ENCODE measurements around the gene MED27.

The MED27 gene

DNA sequence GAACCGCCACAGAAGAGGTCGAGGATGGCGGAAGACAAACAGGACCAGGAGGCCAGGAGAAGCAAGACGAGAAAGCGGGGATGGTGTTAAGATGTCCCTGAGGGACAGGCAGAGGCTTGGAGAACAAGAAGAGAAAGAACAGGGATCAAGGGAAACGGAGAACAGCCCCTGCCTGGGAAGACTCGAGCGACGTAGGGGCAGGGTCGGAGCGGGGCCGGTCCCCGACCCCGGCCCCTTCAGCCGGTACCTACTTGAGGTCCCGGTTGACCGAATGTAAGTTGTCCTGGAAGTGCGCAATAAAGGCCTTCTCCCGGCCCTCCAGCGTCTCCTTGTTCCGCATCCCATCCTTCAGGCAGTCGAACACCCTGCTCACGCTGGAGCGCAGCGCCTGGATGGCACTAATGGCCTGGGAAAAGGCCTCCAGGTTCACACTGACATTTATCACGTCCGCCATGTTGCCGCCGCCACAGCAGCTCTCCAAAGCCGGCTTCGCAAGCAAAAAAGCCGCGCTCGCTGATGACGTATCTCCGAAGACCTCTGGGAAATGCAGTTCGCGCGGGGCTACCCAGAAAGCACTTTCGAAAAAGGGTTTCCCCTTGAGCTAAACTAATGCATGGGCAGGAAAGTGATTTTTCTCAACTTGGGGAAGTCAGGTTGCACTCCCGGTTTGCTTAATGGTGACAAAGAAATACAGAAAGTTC is at the start of gene MED27:
TSS of gene MED27 (minus strand) at position 477 of the 701 bp plus-strand sequence. CDS start at position 454, 23 bp downstream.
- FAIRE-seq (peak; percentile 97), DNase-seq (ENCODE audit: extremely low spot score, insufficient read length, low read depth) (peak; percentile 86)

DNA sequence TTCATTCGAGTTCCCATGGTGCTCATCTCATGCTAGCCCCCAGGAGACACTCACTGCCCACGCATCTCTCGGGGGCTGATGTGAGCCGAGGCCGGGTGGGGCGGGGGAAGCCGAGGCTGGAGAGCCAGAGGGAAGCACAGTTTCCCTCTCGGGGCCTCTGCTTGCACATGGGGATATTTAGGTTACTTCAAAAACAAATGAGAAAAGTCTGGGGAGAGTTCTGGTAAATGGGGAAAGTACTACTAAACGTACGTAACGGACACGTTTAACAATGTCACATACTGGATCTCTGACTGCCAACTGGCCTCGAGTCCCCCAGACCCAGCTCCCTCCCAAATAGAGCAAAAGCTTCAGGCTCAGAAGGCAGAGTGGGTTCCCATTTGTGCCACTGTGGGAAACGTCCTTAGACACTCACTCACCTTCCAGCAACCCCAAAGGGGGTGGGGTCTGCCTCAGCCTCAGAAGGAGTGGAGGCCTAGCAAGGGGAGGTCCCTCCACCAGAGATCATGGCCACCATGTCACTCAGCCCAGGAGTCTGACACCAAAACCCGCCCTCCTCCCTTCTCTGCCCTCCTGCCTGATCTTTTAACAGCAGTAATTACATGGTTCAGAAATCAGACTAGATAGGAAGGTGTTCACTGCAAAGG is 48.3 kb upstream of the MED27 start:
- no peak for DNase-seq (ENCODE audit: extremely low spot score, insufficient read length, low read depth)
- no peak for FAIRE-seq

DNA sequence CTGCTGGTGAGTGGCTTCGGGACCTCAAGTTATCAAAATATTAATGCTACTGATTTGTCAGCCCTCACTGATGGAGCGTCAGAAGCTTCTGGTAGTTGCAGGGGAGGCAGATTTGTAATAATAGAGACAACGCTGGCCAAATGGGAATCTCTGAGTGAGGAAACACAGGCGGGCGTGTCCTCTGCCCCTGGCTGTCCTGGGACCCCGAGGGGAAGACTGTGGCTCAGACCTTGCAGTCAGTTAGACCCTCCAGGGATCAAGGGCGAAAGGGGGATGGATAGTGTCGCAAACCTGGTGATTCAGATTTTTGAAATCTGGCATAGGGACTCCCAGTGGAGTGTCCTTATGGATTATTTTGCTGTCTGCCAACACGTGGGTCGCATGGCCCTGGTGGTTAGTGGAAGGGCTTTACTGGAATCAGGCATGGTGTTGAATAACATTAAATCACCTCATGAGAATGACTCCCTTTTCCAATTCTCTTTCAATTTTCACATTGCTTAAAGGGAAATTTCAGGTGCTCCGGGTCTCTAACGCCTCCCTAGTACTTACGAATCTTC is 47.1 kb upstream of the MED27 start:
- FAIRE-seq (no peak), DNase-seq (ENCODE audit: extremely low spot score, insufficient read length, low read depth) (no peak)

GRCh38 chr9:132125944-132126679 is 46.4 kb upstream of the MED27 start:
- FAIRE-seq (no peak), DNase-seq (ENCODE audit: extremely low spot score, insufficient read length, low read depth) (no peak)

DNA sequence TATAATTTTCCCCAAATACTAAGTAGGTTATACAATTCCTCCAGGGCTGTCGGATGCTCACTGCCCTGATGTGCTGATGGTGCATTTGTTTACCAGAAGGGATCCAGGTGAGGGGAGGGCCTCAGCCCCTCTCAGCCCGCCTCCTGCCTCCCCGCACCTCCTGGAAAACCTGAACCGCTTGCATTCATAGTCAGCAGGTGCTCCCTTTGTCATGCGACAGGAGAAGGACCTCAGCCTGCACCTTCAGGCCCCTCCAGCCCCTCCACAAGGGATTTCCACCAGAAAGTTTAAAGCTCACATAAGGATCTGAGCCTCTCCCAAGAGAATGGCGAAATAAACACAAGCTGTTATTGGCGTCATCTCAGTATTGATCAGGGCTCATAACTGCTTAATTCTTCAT is 45.7 kb upstream of the MED27 start:
- FAIRE-seq (no peak), DNase-seq (ENCODE audit: extremely low spot score, insufficient read length, low read depth) (no peak)

- DNase-seq (ENCODE audit: extremely low spot score, insufficient read length, low read depth) (no peak), FAIRE-seq (no peak)
Observed at GRCh38 chr9:132124800-132125199, 45.1 kb upstream of the MED27 start.

DNA sequence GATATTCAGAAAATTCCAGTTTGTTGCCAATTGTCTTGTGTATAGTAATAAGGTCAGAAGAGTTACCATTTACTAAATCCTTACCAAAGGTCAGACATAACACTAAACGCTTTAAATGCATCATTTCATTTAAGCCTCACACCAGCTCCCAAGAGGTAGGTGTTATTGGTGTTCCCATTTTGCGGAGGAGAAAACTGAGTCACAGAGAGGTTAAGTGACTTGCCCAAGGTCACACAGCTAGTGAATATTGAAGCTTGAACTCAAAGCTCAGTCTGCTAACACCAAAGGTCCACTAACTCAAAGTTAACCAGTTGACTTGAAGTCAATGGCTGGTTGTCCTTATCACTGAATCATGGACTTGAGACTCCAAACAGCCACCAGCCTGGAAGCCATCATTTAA is 41.4 kb upstream of the MED27 start:
- DNase-seq (ENCODE audit: extremely low spot score, insufficient read length, low read depth) = no peak
- FAIRE-seq = no peak

DNA sequence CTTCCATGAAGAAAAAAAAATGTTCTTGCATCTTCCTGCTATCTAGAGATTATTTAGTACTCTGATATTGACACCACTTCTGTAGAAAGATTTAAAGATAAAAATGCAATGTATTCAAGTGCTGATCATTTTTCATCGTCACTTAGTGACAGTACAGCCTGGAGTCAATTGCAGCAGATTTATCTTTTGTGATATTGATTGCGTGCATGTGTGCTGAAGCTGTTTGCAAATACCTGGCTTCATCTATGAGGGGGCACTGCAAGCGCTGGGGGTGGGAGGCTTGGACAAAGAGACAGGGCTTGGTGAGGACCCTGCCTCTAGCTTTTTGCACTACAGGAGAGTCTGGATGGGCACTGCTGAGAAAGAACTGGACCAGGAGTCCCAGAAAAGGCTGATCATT is 38.0 kb upstream of the MED27 start:
- no peak for DNase-seq (ENCODE audit: extremely low spot score, insufficient read length, low read depth)
- FAIRE-seq = no peak

DNA sequence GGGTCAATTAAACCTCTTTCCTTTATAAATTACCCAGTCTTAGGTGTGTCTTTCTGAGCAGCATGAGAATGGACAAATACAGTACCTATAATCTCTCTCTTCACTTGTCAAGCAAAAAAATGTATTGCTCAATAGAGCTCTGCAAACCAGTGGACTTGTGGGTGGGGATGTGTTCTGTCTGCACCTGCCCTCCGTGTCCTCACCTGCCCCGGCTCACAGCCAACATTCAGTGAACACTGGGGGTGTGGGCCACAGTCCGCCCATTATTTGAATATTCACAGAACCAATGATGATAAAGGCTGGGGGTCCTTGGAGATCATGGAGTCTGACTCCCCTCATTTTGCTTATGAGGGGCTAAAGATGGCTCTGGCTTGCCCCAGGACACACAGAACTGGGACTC is 36.9 kb upstream of the MED27 start:
- FAIRE-seq (no peak), DNase-seq (ENCODE audit: extremely low spot score, insufficient read length, low read depth) (no peak)

DNA sequence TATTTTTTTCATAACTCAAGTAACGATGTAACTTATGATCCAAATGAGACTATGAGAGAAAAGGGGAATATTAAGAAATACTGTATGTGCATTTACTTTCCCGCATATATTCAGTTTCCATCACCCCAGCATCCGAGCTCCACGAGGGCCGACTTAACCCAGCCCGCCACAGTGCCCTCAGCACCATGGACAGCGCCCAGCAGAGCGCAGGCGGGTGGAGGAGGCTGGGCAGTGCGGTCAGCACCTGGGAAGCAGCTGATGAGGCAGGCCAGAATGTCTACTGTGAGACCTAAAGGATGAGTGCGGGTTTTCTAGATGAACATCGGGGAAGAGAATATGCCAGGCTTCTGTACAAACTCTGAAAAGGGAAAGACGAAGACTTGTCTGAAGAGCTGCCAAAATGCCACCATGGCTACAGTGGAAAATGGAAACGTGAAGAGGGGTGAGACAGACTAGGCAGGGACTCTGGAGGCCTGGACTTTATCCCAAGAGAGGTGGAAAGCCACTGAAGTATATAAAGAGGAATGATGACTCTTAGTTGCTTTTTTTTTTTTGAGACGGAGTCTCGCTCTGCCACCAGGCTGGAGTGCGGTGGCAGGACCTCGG is 34.5 kb upstream of the MED27 start:
- no peak for FAIRE-seq
- no peak for DNase-seq (ENCODE audit: extremely low spot score, insufficient read length, low read depth)

DNA sequence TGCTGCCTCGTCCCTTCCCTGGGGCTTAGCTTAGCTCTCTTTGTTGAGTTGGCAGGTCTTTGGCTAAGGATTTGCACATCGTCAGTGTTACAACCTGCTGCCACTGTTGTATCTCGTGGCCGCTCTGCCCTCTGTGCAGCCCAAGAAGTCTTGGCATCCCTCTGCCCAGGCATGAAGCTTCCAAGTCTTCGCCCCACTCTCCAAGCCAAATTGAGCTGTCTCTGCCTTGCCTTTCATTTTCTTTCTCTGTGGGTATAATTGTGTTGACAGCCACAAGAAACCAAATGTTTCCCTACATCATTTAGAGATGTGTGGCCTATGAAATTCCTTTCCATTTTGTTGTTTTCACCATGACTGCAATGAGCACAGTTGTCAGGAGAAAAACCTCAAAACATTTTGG is 29.6 kb upstream of the MED27 start:
- FAIRE-seq = no peak
- no peak for DNase-seq (ENCODE audit: extremely low spot score, insufficient read length, low read depth)

DNA sequence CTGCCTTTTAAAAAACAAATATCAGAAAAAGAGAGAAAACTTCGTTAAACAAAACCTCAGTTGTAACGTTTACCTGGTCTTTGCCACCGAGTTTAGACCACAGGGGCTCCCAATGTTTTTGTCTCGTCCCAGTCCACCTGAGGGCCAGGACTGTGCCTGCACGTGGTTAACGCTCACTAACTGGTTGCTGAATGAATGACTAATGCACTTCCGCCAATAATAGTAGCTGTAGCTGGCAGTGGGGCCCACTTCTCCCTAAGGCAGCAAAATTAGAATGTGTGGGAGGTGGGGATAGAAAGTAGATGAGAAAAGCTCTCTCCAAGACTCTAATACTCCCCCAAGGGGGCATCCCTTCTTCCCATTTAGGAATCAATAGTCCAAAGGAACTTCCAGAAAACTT is 29.1 kb upstream of the MED27 start:
- FAIRE-seq (no peak), DNase-seq (ENCODE audit: extremely low spot score, insufficient read length, low read depth) (no peak)

DNA sequence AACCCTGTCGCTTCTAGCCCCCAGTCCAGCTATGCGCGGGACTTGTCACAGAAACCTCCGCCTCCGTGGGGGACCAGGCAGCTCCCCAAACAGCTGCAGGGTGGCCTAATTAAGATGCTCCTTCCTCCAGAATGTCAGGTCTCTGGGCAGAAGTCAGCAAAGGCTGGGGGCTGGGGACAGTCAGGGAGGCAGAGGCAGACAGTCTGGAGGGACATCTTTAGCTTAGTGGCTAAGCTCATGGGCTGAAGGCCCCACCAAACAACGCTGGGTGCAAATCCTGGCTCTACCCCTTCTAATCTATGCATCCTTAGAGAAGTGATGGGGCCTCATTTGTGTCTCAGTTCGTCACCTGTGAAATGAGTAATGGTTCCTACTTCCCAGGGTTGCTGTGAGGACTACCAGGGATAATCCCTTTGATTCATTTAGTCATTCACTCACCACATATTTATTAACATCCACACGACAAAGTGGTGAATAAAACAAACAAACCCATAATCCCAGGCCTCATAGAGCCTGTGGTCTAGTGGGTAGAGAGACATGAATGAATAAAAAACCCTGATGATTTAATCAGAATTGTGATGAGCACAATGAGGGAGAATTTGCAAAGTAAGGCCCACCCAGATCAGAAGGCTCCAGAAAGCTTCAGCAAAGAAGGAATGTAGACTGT is 20.2 kb upstream of the MED27 start:
- FAIRE-seq (no peak), DNase-seq (ENCODE audit: extremely low spot score, insufficient read length, low read depth) (no peak)

- DNase-seq (ENCODE audit: extremely low spot score, insufficient read length, low read depth) (no peak), FAIRE-seq (no peak)
Observed at GRCh38 chr9:132099167-132099566, 19.5 kb upstream of the MED27 start.

GRCh38 chr9:132094314-132094791 is 14.7 kb upstream of the MED27 start:
- FAIRE-seq = no peak
- no peak for DNase-seq (ENCODE audit: extremely low spot score, insufficient read length, low read depth)

DNA sequence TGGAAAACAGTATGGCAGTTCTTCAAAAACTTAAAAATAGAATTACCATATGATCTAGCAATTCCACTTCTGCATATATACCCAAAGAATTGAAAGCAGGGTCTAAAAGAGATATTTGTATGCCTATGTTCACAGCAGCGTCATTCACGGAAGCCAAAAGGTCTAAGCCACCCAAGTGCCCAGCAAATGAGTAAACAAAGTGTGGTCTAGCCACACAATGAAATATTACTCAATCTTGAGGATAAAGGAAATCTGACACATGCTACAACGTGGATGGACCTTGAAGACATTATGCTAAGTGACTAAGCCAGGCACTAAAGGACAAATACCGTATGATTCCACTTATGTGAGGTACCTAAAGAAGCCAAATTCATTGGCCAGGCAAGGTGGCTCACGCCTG is 11.1 kb upstream of the MED27 start:
- FAIRE-seq = no peak
- DNase-seq (ENCODE audit: extremely low spot score, insufficient read length, low read depth) = no peak

DNA sequence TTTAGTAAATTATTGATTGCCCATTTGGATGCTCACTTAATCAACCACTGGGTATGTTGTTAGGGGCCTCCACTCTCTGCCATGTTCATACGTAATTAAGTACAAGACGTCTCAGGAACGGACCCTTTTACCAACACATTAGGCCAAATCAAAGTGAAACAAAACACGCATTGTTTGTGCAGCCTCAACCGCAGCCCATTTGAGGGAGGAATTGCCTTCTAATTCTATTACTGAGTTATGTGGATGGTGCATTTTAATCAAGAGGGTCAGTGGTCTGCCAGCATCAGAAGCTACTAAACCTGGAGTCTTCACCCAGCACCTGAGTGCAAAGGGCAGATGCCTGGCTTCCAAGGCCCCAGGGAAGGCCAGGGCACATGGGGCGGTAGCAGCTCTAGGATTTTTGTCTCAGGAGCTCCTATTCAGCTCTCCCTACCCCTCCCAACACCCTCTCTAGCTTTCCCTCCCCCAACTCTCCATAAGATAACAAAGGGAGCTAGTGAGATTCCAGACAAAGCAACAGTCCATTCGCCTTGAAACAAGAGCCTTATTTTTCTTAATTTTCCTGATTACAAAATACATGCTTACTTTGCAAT is 7.9 kb upstream of the MED27 start:
- FAIRE-seq (no peak), DNase-seq (ENCODE audit: extremely low spot score, insufficient read length, low read depth) (no peak)

DNA sequence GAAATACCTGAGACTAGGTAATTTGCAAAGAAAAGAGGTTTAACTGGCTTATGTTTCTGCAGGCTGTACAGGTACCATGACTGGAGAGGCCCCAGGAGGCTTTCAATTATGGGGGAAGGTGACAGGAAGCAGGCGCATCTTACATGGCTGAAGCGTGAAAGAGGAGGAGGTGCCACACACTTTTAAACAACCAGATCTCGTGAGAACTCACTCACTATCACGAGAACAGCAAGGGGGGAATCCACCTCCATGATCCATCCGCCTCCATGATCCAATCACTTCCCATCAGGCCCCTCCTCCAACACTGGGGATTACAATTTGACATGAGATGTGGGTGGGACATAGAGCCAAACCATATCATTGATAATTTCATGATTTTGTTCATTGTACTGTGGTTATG is 2.5 kb upstream of the MED27 start:
- DNase-seq (ENCODE audit: extremely low spot score, insufficient read length, low read depth) (no peak), FAIRE-seq (no peak)

GRCh38 chr9:132078699-132079356 is 839 bp downstream of the MED27 start:
- no peak for DNase-seq (ENCODE audit: extremely low spot score, insufficient read length, low read depth)
- no peak for FAIRE-seq
